ENCODE results near the gene ADCYAP1. TPM values are rescaled to one million over a fixed set of nuclear protein-coding genes. Genes with fewer than 3 reads are reported as not detected.

Gene ADCYAP1
- polyA plus RNA-seq (2012; ENCODE audit: insufficient read length, low read depth): not detected

GRCh38 chr18:904218-905090 lies at the start of gene ADCYAP1:
TSS of gene ADCYAP1 (plus strand) at chr18:904871. CDS start at chr18:905387, 516 bp downstream.
- TF ChIP-seq POLR2AphosphoS5 (IDR thresholded peaks at IDR 0.05; ENCODE audit: low read depth, low read length): no peak
- TF ChIP-seq, protein P1, sequence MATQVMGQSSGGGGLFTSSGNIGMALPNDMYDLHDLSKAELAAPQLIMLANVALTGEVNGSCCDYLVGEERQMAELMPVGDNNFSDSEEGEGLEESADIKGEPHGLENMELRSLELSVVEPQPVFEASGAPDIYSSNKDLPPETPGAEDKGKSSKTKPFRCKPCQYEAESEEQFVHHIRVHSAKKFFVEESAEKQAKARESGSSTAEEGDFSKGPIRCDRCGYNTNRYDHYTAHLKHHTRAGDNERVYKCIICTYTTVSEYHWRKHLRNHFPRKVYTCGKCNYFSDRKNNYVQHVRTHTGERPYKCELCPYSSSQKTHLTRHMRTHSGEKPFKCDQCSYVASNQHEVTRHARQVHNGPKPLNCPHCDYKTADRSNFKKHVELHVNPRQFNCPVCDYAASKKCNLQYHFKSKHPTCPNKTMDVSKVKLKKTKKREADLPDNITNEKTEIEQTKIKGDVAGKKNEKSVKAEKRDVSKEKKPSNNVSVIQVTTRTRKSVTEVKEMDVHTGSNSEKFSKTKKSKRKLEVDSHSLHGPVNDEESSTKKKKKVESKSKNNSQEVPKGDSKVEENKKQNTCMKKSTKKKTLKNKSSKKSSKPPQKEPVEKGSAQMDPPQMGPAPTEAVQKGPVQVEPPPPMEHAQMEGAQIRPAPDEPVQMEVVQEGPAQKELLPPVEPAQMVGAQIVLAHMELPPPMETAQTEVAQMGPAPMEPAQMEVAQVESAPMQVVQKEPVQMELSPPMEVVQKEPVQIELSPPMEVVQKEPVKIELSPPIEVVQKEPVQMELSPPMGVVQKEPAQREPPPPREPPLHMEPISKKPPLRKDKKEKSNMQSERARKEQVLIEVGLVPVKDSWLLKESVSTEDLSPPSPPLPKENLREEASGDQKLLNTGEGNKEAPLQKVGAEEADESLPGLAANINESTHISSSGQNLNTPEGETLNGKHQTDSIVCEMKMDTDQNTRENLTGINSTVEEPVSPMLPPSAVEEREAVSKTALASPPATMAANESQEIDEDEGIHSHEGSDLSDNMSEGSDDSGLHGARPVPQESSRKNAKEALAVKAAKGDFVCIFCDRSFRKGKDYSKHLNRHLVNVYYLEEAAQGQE (IDR thresholded peaks at IDR 0.05; ENCODE audit: insufficient read depth in 1 of 2, low read depth in 2 of 2, low read length in 2 of 2): no peak
- no peak for TF ChIP-seq TAF1 (IDR thresholded peaks at IDR 0.05; ENCODE audit: borderline replicate concordance, insufficient read depth, low read length)
- TF ChIP-seq SIN3A (IDR thresholded peaks at IDR 0.05; ENCODE audit: borderline replicate concordance, insufficient read depth, low read length): no peak
- no peak for TF ChIP-seq FOXP2 (optimal IDR thresholded peaks at IDR 0.05; ENCODE audit: borderline replicate concordance, extremely low read depth, extremely low read length, insufficient read depth)

- TF ChIP-seq POLR2AphosphoS5 (IDR thresholded peaks at IDR 0.05; ENCODE audit: low read depth, low read length): no peak
- TF ChIP-seq, protein P1 (IDR thresholded peaks at IDR 0.05; ENCODE audit: insufficient read depth in 1 of 2, low read depth in 2 of 2, low read length in 2 of 2): no peak
- TF ChIP-seq FOXP2 (optimal IDR thresholded peaks at IDR 0.05; ENCODE audit: borderline replicate concordance, extremely low read depth, extremely low read length, insufficient read depth): no peak
- TF ChIP-seq SIN3A (IDR thresholded peaks at IDR 0.05; ENCODE audit: borderline replicate concordance, insufficient read depth, low read length): no peak
- no peak for TF ChIP-seq TAF1 (IDR thresholded peaks at IDR 0.05; ENCODE audit: borderline replicate concordance, insufficient read depth, low read length)
These were observed 46.7 kb upstream of the ADCYAP1 start for GRCh38 chr18:857986-858385.

DNA sequence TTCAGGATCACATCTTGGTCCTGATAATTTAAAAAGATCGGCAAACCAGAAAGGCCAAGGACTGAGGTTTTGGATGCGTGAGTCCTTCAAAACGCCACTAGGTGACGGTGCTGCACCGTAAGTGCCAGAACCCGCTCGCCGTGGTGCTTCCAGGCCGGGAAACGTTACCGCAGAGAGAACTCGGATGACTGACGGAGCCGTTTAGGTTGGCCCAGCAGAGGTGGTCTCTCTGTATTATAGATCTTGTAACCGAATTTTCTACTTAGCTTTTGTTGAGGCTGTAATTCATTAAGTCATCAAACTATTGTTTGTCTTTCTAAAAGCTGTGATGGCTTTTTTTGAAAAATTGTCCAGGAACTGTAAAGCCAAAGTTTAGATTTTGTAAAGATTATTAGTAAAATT lies 39.8 kb upstream of the ADCYAP1 start:
- no peak for TF ChIP-seq SIN3A (IDR thresholded peaks at IDR 0.05; ENCODE audit: borderline replicate concordance, insufficient read depth, low read length)
- TF ChIP-seq, protein P1 (IDR thresholded peaks at IDR 0.05; ENCODE audit: insufficient read depth in 1 of 2, low read depth in 2 of 2, low read length in 2 of 2): 0 out of 4 replicates have a peak, but pooled peaks have one; percentile 17 to 34

GRCh38 chr18:867257-867656 lies 37.4 kb upstream of the ADCYAP1 start:
- TF ChIP-seq TAF1 (IDR thresholded peaks at IDR 0.05; ENCODE audit: borderline replicate concordance, insufficient read depth, low read length) (no peak), POLR2AphosphoS5 (IDR thresholded peaks at IDR 0.05; ENCODE audit: low read depth, low read length) (no peak), SIN3A (IDR thresholded peaks at IDR 0.05; ENCODE audit: borderline replicate concordance, insufficient read depth, low read length) (no peak), FOXP2 (optimal IDR thresholded peaks at IDR 0.05; ENCODE audit: borderline replicate concordance, extremely low read depth, extremely low read length, insufficient read depth) (no peak)
- TF ChIP-seq, protein P1 (IDR thresholded peaks at IDR 0.05; ENCODE audit: insufficient read depth in 1 of 2, low read depth in 2 of 2, low read length in 2 of 2): no peak

Data from PFSK-1 (cell line).